ENCODE data around the gene FKBP14. TPM values are rescaled to one million over a fixed set of nuclear protein-coding genes. Genes with fewer than 3 reads are reported as not detected.

The FKBP14 gene
- total RNA-seq, 1 donor from 2014 or later = 8.6 TPM

GRCh38 chr7:30038196-30038980 lies 11.9 kb upstream of the FKBP14 start:
- ATAC-seq (ENCODE audit: poor library complexity) (peak; percentile 83), DNase-seq (no peak)
- intact Hi-C loops (cut with DNase I) = no loop called here

GRCh38 chr7:30036220-30036619 lies 9.7 kb upstream of the FKBP14 start:
- DNase-seq (no peak), ATAC-seq (ENCODE audit: poor library complexity) (no peak)
- intact Hi-C loops (cut with DNase I) = no loop called here

- ATAC-seq (ENCODE audit: poor library complexity) = no peak
- no peak for DNase-seq
- intact Hi-C loops (cut with DNase I) = no loop called here
These were observed 8.0 kb upstream of the FKBP14 start for GRCh38 chr7:30034501-30034900.

- no peak for ATAC-seq (ENCODE audit: poor library complexity)
- DNase-seq = no peak
- intact Hi-C loops (cut with DNase I) = no loop called here
These were observed 6.0 kb upstream of the FKBP14 start for GRCh38 chr7:30032310-30033125.

GRCh38 chr7:30029696-30030095 lies 3.2 kb upstream of the FKBP14 start:
- intact Hi-C loops (cut with DNase I) = no loop called here
- DNase-seq (no peak), ATAC-seq (ENCODE audit: poor library complexity) (no peak)

GRCh38 chr7:30028749-30029635 lies 2.5 kb upstream of the FKBP14 start:
- intact Hi-C loops (cut with DNase I) = no loop called here
- ATAC-seq (ENCODE audit: poor library complexity) = no peak
- DNase-seq = peak; percentile 73

GRCh38 chr7:30028216-30028748 lies 1.8 kb upstream of the FKBP14 start, which contains the start of gene PLEKHA8:
PLEKHA8 (plus strand) TSS chr7:30028412; CDS start chr7:30028763, 351 bp downstream.
- intact Hi-C loops (cut with DNase I) = no loop called here
- DNase-seq (peak; percentile 91), ATAC-seq (ENCODE audit: poor library complexity) (peak; percentile 89)

- peak; percentile 3 for ATAC-seq (ENCODE audit: poor library complexity)
- no peak for DNase-seq
- intact Hi-C loops (cut with DNase I) = no loop called here
These were observed 1.3 kb upstream of the FKBP14 start for GRCh38 chr7:30027740-30028215.

GRCh38 chr7:30027065-30027456 lies 559 bp upstream of the FKBP14 start:
- no peak for DNase-seq
- intact Hi-C loops (cut with DNase I) = no loop called here

GRCh38 chr7:30023524-30023923 lies 3.0 kb downstream of the FKBP14 start:
- DNase-seq (no peak), ATAC-seq (ENCODE audit: poor library complexity) (no peak)
- intact Hi-C loops (cut with DNase I) = no loop called here

More at GRCh38 chr7:30027065-30027456, 559 bp upstream of the FKBP14 start:
- ATAC-seq (ENCODE audit: poor library complexity) = peak; percentile 16

- no peak for ATAC-seq (ENCODE audit: poor library complexity)
- DNase-seq = no peak
- intact Hi-C loops (cut with DNase I) = no loop called here
These were observed 3.5 kb downstream of the FKBP14 start for GRCh38 chr7:30022991-30023390.

- DNase-seq = no peak
- intact Hi-C loops (cut with DNase I) = no loop called here
- ATAC-seq (ENCODE audit: poor library complexity) = no peak
These were observed 6.0 kb downstream of the FKBP14 start for GRCh38 chr7:30020535-30020934.

- intact Hi-C loops (cut with DNase I) = no loop called here
- ATAC-seq (ENCODE audit: poor library complexity) (no peak), DNase-seq (no peak)
These were observed 6.5 kb downstream of the FKBP14 start for GRCh38 chr7:30019960-30020359.

- intact Hi-C loops (cut with DNase I) = no loop called here
- ATAC-seq (ENCODE audit: poor library complexity) = no peak
These were observed 7.1 kb downstream of the FKBP14 start for GRCh38 chr7:30019387-30019786.

GRCh38 chr7:30018451-30018850 lies 8.1 kb downstream of the FKBP14 start:
- intact Hi-C loops (cut with DNase I) = no loop called here
- ATAC-seq (ENCODE audit: poor library complexity) (no peak), DNase-seq (no peak)

More at GRCh38 chr7:30019387-30019786, 7.1 kb downstream of the FKBP14 start:
- no peak for DNase-seq

- intact Hi-C loops (cut with DNase I) = no loop called here
- no peak for DNase-seq
- no peak for ATAC-seq (ENCODE audit: poor library complexity)
These were observed 13.7 kb downstream of the FKBP14 start for GRCh38 chr7:30012757-30013156.

- no peak for ATAC-seq (ENCODE audit: poor library complexity)
- no peak for DNase-seq
- intact Hi-C loops (cut with DNase I) = no loop called here
These were observed 16.5 kb downstream of the FKBP14 start for GRCh38 chr7:30010021-30010420.

GRCh38 chr7:30005464-30005863 lies 21.0 kb downstream of the FKBP14 start:
- intact Hi-C loops (cut with DNase I) = no loop called here
- DNase-seq (no peak), ATAC-seq (ENCODE audit: poor library complexity) (no peak)

GRCh38 chr7:30003098-30003497 lies 23.4 kb downstream of the FKBP14 start:
- ATAC-seq (ENCODE audit: poor library complexity) (no peak), DNase-seq (no peak)
- intact Hi-C loops (cut with DNase I) = no loop called here

Data from Right ventricle myocardium superior (tissue), 1 donor.